SU-DHL-6 (cell line): Measurements from ENCODE around the gene REPS1.

Source experiments
- H2AFZ ChIP-seq: fragments of 200-600 bp; sonication (generic); 2 replicates; pipeline ENCODE4 v1.6.1; 2014; ENCODE audit warnings: low read depth, mild to moderate bottlenecking, moderate library complexity, mixed read lengths, antibody characterized with exemption, low read length; ENCODE audit not compliant: severe bottlenecking
- H3F3A ChIP-seq: fragments of 200-600 bp; shearing (Covaris generic); 2 replicates; pipeline ENCODE4 v1.6.0; 2016; ENCODE audit warnings: antibody characterized with exemption, mild to moderate bottlenecking; ENCODE audit not compliant: insufficient read depth
- H3K27ac ChIP-seq: fragments of 200-600 bp; sonication (generic); 2 replicates; pipeline ENCODE4 v1.5.1; 2016; ENCODE audit warnings: low read depth, mild to moderate bottlenecking, low read length, moderate library complexity, mixed read lengths
- H3K27me3 ChIP-seq: fragments of 200-600 bp; sonication (generic), shearing (Covaris generic); 2 replicates; pipeline ENCODE4 v1.6.0; 2014; ENCODE audit warnings: mild to moderate bottlenecking, low read length
- H3K36me3 ChIP-seq: fragments of 200-600 bp; sonication (generic); 2 replicates; pipeline ENCODE4 v1.6.1; 2014; ENCODE audit warnings: mild to moderate bottlenecking, low read length, mixed read lengths
- H3K4me2 ChIP-seq: fragments of 300-600, 200-600 bp; shearing (Covaris generic), sonication (generic); 2 replicates; pipeline ENCODE4 v1.6.0; 2014; ENCODE audit warnings: low read length, low read depth, mild to moderate bottlenecking; ENCODE audit not compliant: poor library complexity, severe bottlenecking
- H3K4me3 ChIP-seq: fragments of 200-600 bp; sonication (generic); 2 replicates; pipeline ENCODE4 v1.5.1; 2014; ENCODE audit warnings: antibody characterized with exemption, low read length, mild to moderate bottlenecking, mixed read lengths; ENCODE audit not compliant: insufficient read depth, poor library complexity, severe bottlenecking
- H3K79me2 ChIP-seq: fragments of 200-600 bp; sonication (generic); 2 replicates; pipeline ENCODE4 v1.6.1; 2014; ENCODE audit warnings: mild to moderate bottlenecking, low read length, moderate library complexity; ENCODE audit not compliant: insufficient read depth
- H3K9ac ChIP-seq: fragments of 200-600 bp; sonication (generic); 2 replicates; pipeline ENCODE4 v1.7.0; 2014; ENCODE audit warnings: mild to moderate bottlenecking, low read length
- H3K9me2 ChIP-seq: fragments of 200-600 bp; sonication (generic); replicated peaks from 2 replicates; pipeline ENCODE4 v1.6.1; 2014; ENCODE audit warnings: low read length; ENCODE audit not compliant: insufficient read depth
- H3K9me3 ChIP-seq: fragments of 200-600 bp; sonication (generic); 2 replicates; pipeline ENCODE4 v1.6.1; 2014; ENCODE audit warnings: low read length, mixed read lengths; ENCODE audit not compliant: insufficient read depth
- H4K20me1 ChIP-seq: fragments of 200-600 bp; sonication (generic); 2 replicates; pipeline ENCODE4 v1.6.1; 2014; ENCODE audit warnings: low read depth, mild to moderate bottlenecking, antibody characterized with exemption, low read length, moderate library complexity, mixed read lengths
- CTCF ChIP-seq: fragments of 200-600 bp; sonication (generic); IDR thresholded peaks from one replicate; pipeline ENCODE4 v1.5.1; 2017; ENCODE audit warnings: antibody characterized with exemption, mild to moderate bottlenecking, low read length, moderate library complexity; ENCODE audit not compliant: insufficient read depth, poor library complexity, severe bottlenecking
- EZH2phosphoT487 ChIP-seq: fragments of 200-600 bp; sonication (generic), shearing (Covaris generic); conservative IDR thresholded peaks from 2 replicates; pipeline ENCODE4 v1.6.1; 2018; ENCODE audit warnings: mild to moderate bottlenecking, antibody characterized with exemption, low read length, moderate library complexity, mixed read lengths

REPS1 gene

GRCh38 chr6:138973466-138974153 lies 14.4 kb downstream of the REPS1 start:
- Histone ChIP-seq H3K27me3 (no peaks in the 10 kb centered on the region), H3K9me3 (no peaks in the 10 kb centered on the region), H3K79me2 (peaks cover 11% of the 10 kb centered on the region), H3K36me3 (no peaks in the 10 kb centered on the region), H3K9me2 (no peaks in the 10 kb centered on the region), H2AFZ (no peak overlapping the region), H3K4me3 (no peak overlapping the region), H3K27ac (no peak overlapping the region), H3K9ac (no peak overlapping the region), H4K20me1 (peaks cover 22% of the 10 kb centered on the region), H3F3A (no peaks in the 10 kb centered on the region), H3K4me2 (no peak overlapping the region)
- TF ChIP-seq EZH2phosphoT487 (no peak), CTCF (no peak)

- Histone ChIP-seq H2AFZ (no peak overlapping the region), H3K79me2 (peaks cover 6% of the 10 kb centered on the region; the same call in 1 of the 2 replicates), H3K4me2 (no peak overlapping the region), H3K27me3 (no peaks in the 10 kb centered on the region), H3K9me2 (no peaks in the 10 kb centered on the region), H3K4me3 (no peak overlapping the region), H4K20me1 (peaks cover 22% of the 10 kb centered on the region), H3K9ac (no peak overlapping the region), H3K9me3 (no peaks in the 10 kb centered on the region), H3F3A (no peaks in the 10 kb centered on the region), H3K36me3 (no peaks in the 10 kb centered on the region), H3K27ac (no peak overlapping the region)
- TF ChIP-seq CTCF (no peak), EZH2phosphoT487 (no peak)
Measured at GRCh38 chr6:138972226-138972665, 15.8 kb downstream of the REPS1 start.

GRCh38 chr6:138971601-138972000 lies 16.5 kb downstream of the REPS1 start:
- no peak overlapping the region for H3K4me3 ChIP-seq

More at GRCh38 chr6:138971601-138972000, 16.5 kb downstream of the REPS1 start:
- no peaks in the 10 kb centered on the region for H3F3A ChIP-seq
- H3K27ac ChIP-seq: no peak overlapping the region
- H3K9me2 ChIP-seq: no peaks in the 10 kb centered on the region
- H3K4me2 ChIP-seq: no peak overlapping the region
- H3K9ac ChIP-seq: no peak overlapping the region
- H4K20me1 ChIP-seq: peaks cover 16% of the 10 kb centered on the region
- no peaks in the 10 kb centered on the region for H3K36me3 ChIP-seq
- H3K9me3 ChIP-seq: no peaks in the 10 kb centered on the region
- H3K27me3 ChIP-seq: no peaks in the 10 kb centered on the region
- H3K79me2 ChIP-seq: peaks cover 8% of the 10 kb centered on the region; the same call in 1 of the 2 replicates
- no peak for TF ChIP-seq EZH2phosphoT487
- no peak for TF ChIP-seq CTCF
- no peak overlapping the region for H2AFZ ChIP-seq
